GM18861 (cell line): ENCODE measurements around the gene HLA-DPA1.

ENCODE experiments used
- ATAC-seq: cut with Tn5 transposase; IDR thresholded peaks from one replicate; pipeline ENCODE4 v1.9.1; 2021; ENCODE audit not compliant: unreplicated experiment

HLA-DPA1 gene

DNA sequence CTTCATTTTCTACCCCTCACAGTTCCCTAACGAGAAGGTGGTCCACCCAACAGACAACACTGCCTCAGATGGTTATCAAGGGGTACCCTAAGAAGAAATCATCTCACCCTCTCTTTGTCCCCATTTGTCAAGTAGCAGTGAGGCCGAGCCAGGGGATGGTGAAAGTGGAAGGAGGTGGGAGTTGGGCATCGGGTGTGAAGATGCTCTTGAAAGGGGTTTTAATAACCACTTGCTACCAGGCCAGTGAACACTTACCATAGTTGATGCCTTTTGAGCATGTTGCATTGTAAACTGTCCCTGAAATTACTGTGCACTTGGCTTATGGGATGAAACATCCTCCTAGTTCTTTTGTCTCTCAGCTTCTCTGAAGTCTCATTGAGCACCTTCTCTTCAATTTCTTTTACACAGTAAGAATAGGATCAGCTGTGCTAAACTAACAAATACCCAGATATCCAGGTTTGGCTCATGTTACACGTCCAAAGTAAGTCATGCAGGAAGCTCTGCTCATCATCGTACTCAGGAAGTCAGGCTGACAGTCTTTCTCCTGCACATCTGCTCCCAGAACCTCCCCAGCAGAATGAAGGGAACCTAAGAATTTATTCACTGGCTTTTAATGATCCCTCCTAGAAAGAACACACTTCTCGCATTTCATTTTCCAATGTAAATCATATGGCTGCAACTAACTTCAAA, 15.6 kb upstream of the HLA-DPA1 start:
- no peak for ATAC-seq

- no peak for ATAC-seq
Observed at GRCh38 chr6:33088258-33088930, 14.9 kb upstream of the HLA-DPA1 start.

- ATAC-seq = no peak
Observed at GRCh38 chr6:33085627-33086026, 12.2 kb upstream of the HLA-DPA1 start.

- no peak for ATAC-seq
Observed at GRCh38 chr6:33082702-33083101, 9.3 kb upstream of the HLA-DPA1 start.

DNA sequence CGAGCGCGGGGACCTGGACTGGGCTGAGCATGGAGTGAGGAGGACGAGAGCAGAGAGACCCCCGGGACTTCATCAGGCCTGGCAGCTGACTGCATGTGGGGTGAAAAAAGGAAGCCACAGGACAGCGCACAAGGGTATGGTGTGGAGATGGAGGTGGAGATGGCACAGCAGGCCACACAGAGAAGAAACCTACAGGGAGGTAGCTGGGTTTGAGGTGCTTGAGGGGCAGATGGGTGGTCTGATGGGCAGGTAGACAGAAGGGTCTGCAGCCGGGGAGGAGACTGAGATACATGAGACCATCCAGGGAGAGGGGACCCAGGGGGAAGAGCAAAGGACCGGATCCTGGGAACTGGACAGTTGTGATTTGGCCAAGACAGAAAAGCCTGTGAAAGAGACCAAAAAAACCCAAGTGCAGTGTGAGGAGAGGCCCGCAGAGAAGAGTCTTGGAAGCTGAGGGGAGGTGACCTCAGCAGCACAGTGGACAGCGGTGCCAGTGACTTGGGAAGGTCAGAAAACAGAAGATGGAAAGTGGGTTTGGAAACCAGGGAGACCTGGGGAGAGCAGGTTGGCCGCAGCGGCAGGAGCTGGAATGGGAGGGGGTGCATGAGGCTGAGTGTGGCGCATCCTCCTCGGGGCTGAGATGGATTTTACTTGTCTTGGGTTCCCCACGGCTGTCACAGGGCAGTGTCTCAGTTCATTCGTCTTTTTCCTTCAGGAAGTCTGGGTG, 7.8 kb upstream of the HLA-DPA1 start:
- no peak for ATAC-seq

GRCh38 chr6:33080127-33081089, 7.0 kb upstream of the HLA-DPA1 start:
- no peak for ATAC-seq

DNA sequence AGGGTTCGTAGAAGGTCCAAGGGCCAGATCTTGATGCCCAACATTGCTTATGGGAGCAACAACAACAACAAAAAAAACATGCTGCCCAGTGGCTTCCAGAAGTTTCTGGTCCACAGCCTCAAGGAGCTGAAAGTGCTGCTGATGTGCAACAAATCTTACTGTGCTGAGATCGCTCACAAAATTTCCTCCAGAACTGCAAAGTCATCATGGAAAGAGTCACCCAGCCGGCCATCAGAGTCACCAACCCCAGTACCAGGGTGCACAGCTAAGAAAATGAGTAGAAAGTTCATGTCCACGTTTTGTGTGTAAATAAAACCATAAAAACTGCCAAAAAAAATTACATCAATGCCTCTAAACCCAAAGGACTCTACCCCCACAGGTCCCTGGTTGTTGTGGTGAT, 6.1 kb upstream of the HLA-DPA1 start:
- no peak for ATAC-seq

- no peak for ATAC-seq
Observed at GRCh38 chr6:33078919-33079521, 5.6 kb upstream of the HLA-DPA1 start.

- no peak for ATAC-seq
Observed at GRCh38 chr6:33078442-33078841, 5.0 kb upstream of the HLA-DPA1 start.

GRCh38 chr6:33077908-33078307, 4.5 kb upstream of the HLA-DPA1 start:
- ATAC-seq = no peak

DNA sequence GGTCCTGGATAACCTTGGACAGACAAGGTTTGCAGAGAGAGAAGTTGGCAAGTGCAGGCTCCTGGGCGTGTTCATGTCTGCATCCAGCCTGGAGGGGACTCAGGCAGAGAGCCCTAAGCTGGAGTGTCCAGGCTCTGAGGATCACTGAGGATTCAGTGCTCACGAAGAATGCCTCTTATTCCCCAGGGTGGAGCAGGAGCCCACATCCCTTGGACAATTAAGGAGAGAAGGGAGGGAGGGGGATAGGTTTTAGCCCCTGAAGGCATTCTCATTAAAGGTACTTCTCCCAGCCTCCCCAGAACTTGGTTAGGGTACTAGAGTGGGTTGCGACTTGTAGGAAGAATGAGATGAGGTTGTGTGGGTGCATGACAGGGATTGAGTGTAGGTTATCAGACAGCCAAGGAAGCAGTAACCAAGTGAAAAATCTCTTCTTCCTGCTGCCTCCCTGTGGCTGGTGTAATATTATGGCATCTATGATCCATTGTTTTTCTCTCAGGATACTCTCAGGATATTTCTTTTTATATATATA, 3.0 kb upstream of the HLA-DPA1 start:
- no peak for ATAC-seq

- peak; percentile 62 for ATAC-seq
Observed at GRCh38 chr6:33075568-33076405, 2.3 kb upstream of the HLA-DPA1 start, which contains the start of gene HLA-DPB1. Gene HLA-DPB1 (plus strand): TSS chr6:33075990. CDS start chr6:33076042, 52 bp downstream.

DNA sequence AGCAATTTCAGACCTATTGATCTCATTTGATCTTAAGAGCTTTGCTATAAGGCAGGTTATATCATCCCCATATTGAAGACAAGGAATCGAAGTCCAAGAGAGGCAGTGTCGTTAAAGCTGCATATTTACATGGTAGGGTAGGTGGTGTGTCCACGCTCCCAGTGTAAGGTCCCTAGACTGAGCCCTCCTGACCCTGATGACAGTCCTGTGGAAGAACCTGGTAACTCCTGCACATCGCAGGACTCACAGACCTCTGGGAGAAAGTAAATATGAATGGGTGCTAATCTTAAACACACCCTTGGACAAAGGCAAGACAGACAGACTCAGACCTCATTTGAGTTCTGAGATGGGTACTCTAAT, 1.7 kb upstream of the HLA-DPA1 start:
- peak; percentile 21 for ATAC-seq

DNA sequence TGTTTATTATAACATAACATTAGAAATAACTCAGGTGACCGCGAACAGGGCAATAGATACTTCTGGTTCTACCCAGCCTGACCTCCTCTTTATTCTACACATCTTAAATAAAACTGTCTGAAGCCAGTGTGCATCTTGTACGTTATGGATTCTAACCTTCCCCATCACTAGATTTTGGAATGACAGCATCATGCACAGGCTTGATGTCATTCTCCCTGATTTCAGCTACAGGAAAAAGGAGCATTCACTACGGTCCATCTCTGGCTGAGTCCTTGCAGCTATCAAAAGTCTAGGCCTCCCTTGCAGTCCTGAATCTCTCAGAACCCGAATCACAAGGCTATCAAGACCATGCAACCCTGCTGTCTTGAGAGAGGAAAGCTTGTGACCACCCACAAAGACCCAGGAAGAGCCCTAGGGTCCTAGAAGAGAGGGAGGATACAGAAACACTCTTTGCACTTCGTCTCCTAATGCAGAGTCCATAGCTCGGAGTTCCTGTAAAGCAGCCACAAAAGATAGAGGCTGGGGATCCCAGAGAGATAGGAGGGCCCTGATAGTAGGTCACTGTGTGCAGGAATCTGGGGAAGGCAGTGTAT, 845 bp downstream of the HLA-DPA1 start:
- no peak for ATAC-seq

DNA sequence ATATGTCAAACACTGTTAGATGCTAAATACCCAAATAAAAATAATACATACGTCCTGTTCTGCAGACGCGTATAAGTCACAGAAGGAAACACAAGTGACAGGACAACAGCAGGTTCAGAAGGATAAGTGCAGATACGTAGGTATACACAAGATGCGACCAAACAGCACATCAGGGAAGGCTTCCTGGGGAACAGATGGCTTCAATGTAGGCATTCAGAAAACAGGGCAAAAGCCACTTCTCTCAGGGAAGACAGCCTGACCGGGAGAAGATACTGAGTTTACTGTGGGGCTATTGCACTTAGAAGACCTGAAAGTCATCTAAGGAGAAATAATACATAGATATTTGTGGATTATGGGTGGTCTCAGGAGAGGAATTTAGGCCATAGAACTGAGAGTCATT, 1.9 kb downstream of the HLA-DPA1 start:
- ATAC-seq = no peak

GRCh38 chr6:33070909-33071308, 2.5 kb downstream of the HLA-DPA1 start:
- no peak for ATAC-seq

- no peak for ATAC-seq
Observed at GRCh38 chr6:33069021-33069738, 4.3 kb downstream of the HLA-DPA1 start.

DNA sequence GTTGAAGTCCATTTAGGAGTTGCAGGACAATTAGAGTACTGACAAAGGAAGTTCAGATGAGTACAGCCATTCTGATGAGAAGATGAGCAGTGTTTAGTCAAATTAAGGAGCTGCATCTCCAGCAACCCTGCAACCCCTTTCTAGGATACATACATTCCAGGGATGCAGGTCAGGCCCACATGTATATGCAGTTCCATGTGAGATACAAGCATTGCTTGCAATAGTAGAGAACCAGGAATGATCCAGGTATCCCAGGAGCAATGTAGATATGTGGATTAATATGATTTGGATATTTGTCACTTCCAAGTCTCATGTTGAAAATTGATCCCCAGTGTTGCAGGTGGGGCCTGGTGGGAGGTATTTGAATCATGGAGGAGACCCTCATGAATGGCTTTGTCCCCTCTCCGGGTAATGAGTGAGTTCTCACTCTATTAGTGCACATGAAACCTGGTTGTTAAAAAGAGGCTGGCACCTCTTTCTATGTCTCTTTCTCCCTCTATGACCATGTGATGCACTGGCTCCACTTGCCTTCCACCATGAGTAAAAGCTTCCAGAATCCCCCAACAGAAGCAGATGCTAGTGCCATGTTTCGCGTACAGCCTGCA, 6.4 kb downstream of the HLA-DPA1 start:
- no peak for ATAC-seq
